ENCODE data around the gene VILL.
A peak's percentile ranks its signal among the peaks of the same experiment; 100 is the strongest.

The VILL gene

GRCh38 chr3:37990527-37990926, at the start of gene VILL:
Gene VILL, plus strand, starts transcription at chr3:37990786. Its CDS starts 2,887 bp downstream, at chr3:37993673.
- DNase-seq: no peak

GRCh38 chr3:37941608-37942508, 48.7 kb upstream of the VILL start:
- DNase-seq: no peak

- no peak for DNase-seq
These were observed 47.9 kb upstream of the VILL start for GRCh38 chr3:37942646-37943045.

GRCh38 chr3:37943126-37943525, 47.5 kb upstream of the VILL start:
- no peak for DNase-seq

- DNase-seq: no peak
These were observed 46.8 kb upstream of the VILL start for GRCh38 chr3:37943631-37944314.

GRCh38 chr3:37944391-37944842, 46.2 kb upstream of the VILL start:
- DNase-seq: no peak

- DNase-seq: no peak
These were observed 45.3 kb upstream of the VILL start for GRCh38 chr3:37945156-37945806.

GRCh38 chr3:37945807-37946530, 44.6 kb upstream of the VILL start:
- no peak for DNase-seq

GRCh38 chr3:37946531-37946889, 44.1 kb upstream of the VILL start:
- DNase-seq: no peak

- DNase-seq: no peak
These were observed 40.7 kb upstream of the VILL start for GRCh38 chr3:37949866-37950265.

- no peak for DNase-seq
These were observed 38.0 kb upstream of the VILL start for GRCh38 chr3:37952564-37952963.

GRCh38 chr3:37953226-37953625, 37.4 kb upstream of the VILL start:
- no peak for DNase-seq

GRCh38 chr3:37953707-37954394, 36.7 kb upstream of the VILL start:
- DNase-seq: no peak

- DNase-seq: no peak
These were observed 35.7 kb upstream of the VILL start for GRCh38 chr3:37954881-37955280.

GRCh38 chr3:37955918-37956707, 34.5 kb upstream of the VILL start:
- DNase-seq: no peak

- no peak for DNase-seq
These were observed 33.7 kb upstream of the VILL start for GRCh38 chr3:37956723-37957538.

- no peak for DNase-seq
These were observed 33.0 kb upstream of the VILL start for GRCh38 chr3:37957539-37957936.

GRCh38 chr3:37961622-37962431, 28.8 kb upstream of the VILL start:
- no peak for DNase-seq

GRCh38 chr3:37963016-37963415, 27.6 kb upstream of the VILL start:
- peak; percentile 33 for DNase-seq

GRCh38 chr3:37963635-37964034, 27.0 kb upstream of the VILL start:
- no peak for DNase-seq
